Measurements from ENCODE around the gene HSPA14. TPM values are rescaled to one million over a fixed set of nuclear protein-coding genes. Genes with fewer than 3 reads are reported as not detected.
A peak's percentile ranks its signal among the peaks of the same experiment; 100 is the strongest.

The HSPA14 gene
- total and polyA plus RNA-seq, 2 of the 8 experiments (the other 6 are each of a cell fraction or from before 2014, with no cell fraction given) = 20.5 to 36.4 TPM

- TF ChIP-seq USF2 (IDR thresholded peaks at IDR 0.05; ENCODE audit: low read length) = no peak
- TF ChIP-seq POLR2AphosphoS5 (IDR thresholded peaks at IDR 0.05; ENCODE audit: low read depth, low read length) = peak; percentile 92
- TF ChIP-seq HDAC2 (IDR thresholded peaks at IDR 0.05; ENCODE audit: borderline replicate concordance in 1 of 2, low read depth in 2 of 2, low read length in 2 of 2) = peak in 1 of 2 experiments; percentile 82; a peak in 1 of 4 replicates
- no peak for TF ChIP-seq GABPA (IDR thresholded peaks at IDR 0.05; ENCODE audit: borderline replicate concordance, insufficient read depth, low read length)
- no peak for TF ChIP-seq RFX5 (IDR thresholded peaks at IDR 0.05; ENCODE audit: borderline replicate concordance, low read depth, low read length)
- TF ChIP-seq HDAC6 (IDR thresholded peaks at IDR 0.05; ENCODE audit: low read depth, low read length) = no peak
- peak; percentile 63 for TF ChIP-seq CHD2 (IDR thresholded peaks at IDR 0.05; ENCODE audit: low read length)
- TF ChIP-seq SIN3A (conservative IDR thresholded peaks at IDR 0.05 in 1 of 2, IDR thresholded peaks at IDR 0.05 in 1 of 2; ENCODE audit: low read depth in 1 of 2, low read length in 2 of 2) = peak; percentile 40 to 75; a peak in 1 of 4 replicates
- no peak for TF ChIP-seq POU5F1 (IDR thresholded peaks at IDR 0.05; ENCODE audit: low read depth, low read length)
- TF ChIP-seq EP300 (IDR thresholded peaks at IDR 0.05; ENCODE audit: borderline replicate concordance in 1 of 2, low read depth in 2 of 2, low read length in 2 of 2) = peak in 1 of 2 experiments; percentile 53; a peak in 1 of 3 replicates
- TF ChIP-seq SP2 (IDR thresholded peaks at IDR 0.05; ENCODE audit: low read length) = no peak
- TF ChIP-seq BCL11A (IDR thresholded peaks at IDR 0.05; ENCODE audit: low read depth in 2 of 2, low read length in 2 of 2) = no peak
- TF ChIP-seq MAX (IDR thresholded peaks at IDR 0.05) = peak; percentile 94
- TF ChIP-seq KDM4A (IDR thresholded peaks at IDR 0.05; ENCODE audit: low read depth, low read length, severe bottlenecking) = peak; percentile 60
- TF ChIP-seq RXRA (IDR thresholded peaks at IDR 0.05; ENCODE audit: insufficient read depth, low read depth, low read length) = no peak
- TF ChIP-seq KDM5A (IDR thresholded peaks at IDR 0.05; ENCODE audit: low read length) = peak; percentile 43; the same call in 1 of the 2 replicates
- peak; percentile 72; the same call in 1 of the 2 replicates for TF ChIP-seq E2F6 (IDR thresholded peaks at IDR 0.05)
- no peak for TF ChIP-seq TEAD4 (IDR thresholded peaks at IDR 0.05; ENCODE audit: low read depth, low read length)
- TF ChIP-seq GTF2F1 (IDR thresholded peaks at IDR 0.05; ENCODE audit: borderline replicate concordance, low read depth, low read length) = 0 out of 2 replicates have a peak, but pooled peaks have one; percentile 15
- peak; percentile 92 for TF ChIP-seq ASH2L (IDR thresholded peaks at IDR 0.05; ENCODE audit: low read length)
- TF ChIP-seq SUZ12 (IDR thresholded peaks at IDR 0.05; ENCODE audit: low read length) = no peak
Measured at GRCh38 chr10:14878266-14879123, 40.4 kb downstream of the HSPA14 start, which contains the start of gene SUV39H2 (continued).

All from H1 (cell line).